Erythroblast (primary cell): ENCODE results near the gene NUDCD3.

ENCODE experiments used
- GATA1 ChIP-seq: IDR thresholded peaks from 2 replicates; pipeline ENCODE4 v1.6.1; 2011; ENCODE audit warnings: low read depth, mild to moderate bottlenecking, control low read depth, low read length, moderate library complexity
- POLR2A ChIP-seq: IDR thresholded peaks from 2 replicates; pipeline ENCODE4 v1.6.1; 2011; ENCODE audit warnings: mild to moderate bottlenecking, low read length

- TF ChIP-seq POLR2A: no peak
- TF ChIP-seq GATA1: no peak
These were observed 3.8 kb downstream of the NUDCD3 start for GRCh38 chr7:44486693-44487092.
